DND-41 (cell line): ENCODE results near the gene CDCA5.

Source experiments
- CTCF ChIP-seq: IDR thresholded peaks from 2 replicates; pipeline ENCODE4 v1.5.1; 2012; ENCODE audit warnings: borderline replicate concordance, low read length, moderate library complexity, mild to moderate bottlenecking; ENCODE audit not compliant: poor library complexity, severe bottlenecking; ENCODE audit errors: extremely low read depth
- EZH2 ChIP-seq: IDR thresholded peaks from 3 replicates; pipeline ENCODE4 v1.6.1; 2012; ENCODE audit warnings: borderline replicate concordance, low read depth, mild to moderate bottlenecking, moderate library complexity, low read length, inconsistent platforms; ENCODE audit not compliant: severe bottlenecking

GRCh38 chr11:65125197-65126056 is 41.6 kb upstream of the CDCA5 start:
- TF ChIP-seq CTCF = no peak
- TF ChIP-seq EZH2 = no peak
